HCT116 (cell line): ENCODE results near the gene AQP1. TPM values are rescaled to one million over a fixed set of nuclear protein-coding genes. Genes with fewer than 3 reads are reported as not detected.

Experiments used
- ATAC-seq: fragments of 200-7000 bp; cut with Tn5 transposase; 2 replicates; pipeline ENCODE4 v1.9.1; 2020; ENCODE audit warnings: mild to moderate bottlenecking, moderate library complexity
- BruUV-seq: library from RNA; stranded (reverse); fragments of 400-500 nt; replicated peaks from 2 replicates; lab custom pipeline; 2021; lab: Mats Ljungman, UMichigan
- CTCF ChIA-PET: fragments of 300-600 bp; sonication (Branson Sonifier 250); formaldehyde crosslinking; loops from one replicate; lab custom pipeline; 2021; ENCODE audit warnings: antibody characterized with exemption; lab: Charles Lee
- POLR2A ChIA-PET: fragments of 300-600, 350-600 bp; sonication (Branson Sonifier 250); formaldehyde crosslinking; loops from one replicate; lab custom pipeline; 2021; ENCODE audit warnings: antibody characterized with exemption; lab: Charles Lee
- RAD21 ChIA-PET, 2 experiments: fragments of 300-600 bp; sonication (Branson Sonifier 250); formaldehyde crosslinking; loops; one replicate each; lab custom pipeline; 2023; ENCODE audit warnings: low total read pairs in 2 of 2; ENCODE audit not compliant: uncharacterized antibody in 2 of 2, unreplicated experiment in 2 of 2, low non-redundant PET in 1 of 2; lab: Charles Lee
- DNase-seq: peaks from one replicate; pipeline ENCODE4 v3.0.0-alpha.2; 2010; ENCODE audit warnings: low read depth, low spot score
- H2AFZ ChIP-seq: fragments of 200-600 bp; shearing (Covaris generic), sonication (generic); 2 replicates; pipeline ENCODE4 v1.6.1; 2017; ENCODE audit warnings: low read depth, mixed run types, mixed read lengths, antibody characterized with exemption, low read length; ENCODE audit not compliant: poor library complexity, severe bottlenecking
- H3K27ac ChIP-seq: 2 replicates; pipeline ENCODE4 v1.5.1; 2012; ENCODE audit warnings: low read depth, low read length
- H3K27me3 ChIP-seq: fragments of 200-600 bp; sonication (generic); 2 replicates; pipeline ENCODE4 v1.6.1; 2016; ENCODE audit warnings: mixed run types, low read length, mixed read lengths; ENCODE audit not compliant: insufficient read depth
- H3K36me3 ChIP-seq, 2 experiments: fragments of 200-500 bp in 1 of 2; fragments of 200-600 bp in 1 of 2; sonication (Bioruptor generic) in 1 of 2; sonication (generic) in 1 of 2; 2 replicates each; pipeline versions ENCODE4 v1.5.1 to v1.6.1; 2014 to 2016; ENCODE audit warnings: low read length in 2 of 2, inconsistent platforms in 1 of 2, mixed read lengths in 1 of 2, mixed run types in 1 of 2; ENCODE audit not compliant: insufficient read depth in 2 of 2, control insufficient read depth in 1 of 2
- H3K4me1 ChIP-seq, 2 experiments: fragments of 200-600 bp in 1 of 2; sonication (generic) in 1 of 2; 2 replicates each; pipeline versions ENCODE4 v1.5.1 to v1.6.1; 2012 to 2017; ENCODE audit warnings: low read length in 2 of 2, inconsistent platforms in 1 of 2, mild to moderate bottlenecking in 1 of 2, mixed read lengths in 1 of 2, mixed run types in 1 of 2, moderate library complexity in 1 of 2; ENCODE audit not compliant: insufficient read depth in 2 of 2, control insufficient read depth in 1 of 2
- H3K4me2 ChIP-seq: fragments of 200-600 bp; sonication (generic); 2 replicates; pipeline ENCODE4 v1.6.1; 2017; ENCODE audit warnings: mixed run types, low read length, mixed read lengths
- H3K4me3 ChIP-seq, 2 experiments: fragments of 200-600 bp in 1 of 2; sonication (generic) in 1 of 2; replicated peaks in 1 of 2; 2 replicates each; pipeline ENCODE4 v1.5.1; 2011 to 2016; ENCODE audit warnings: low read length in 2 of 2, control low read depth in 1 of 2, low read depth in 1 of 2, mild to moderate bottlenecking in 1 of 2, mixed read lengths in 1 of 2, mixed run types in 1 of 2
- H3K79me2 ChIP-seq: fragments of 200-600 bp; sonication (generic); 2 replicates; pipeline ENCODE4 v1.6.1; 2017; ENCODE audit warnings: mild to moderate bottlenecking, mixed run types, low read length, moderate library complexity, mixed read lengths; ENCODE audit not compliant: insufficient read depth
- H3K9ac ChIP-seq: fragments of 200-600 bp; sonication (generic); 2 replicates; pipeline ENCODE4 v1.6.1; 2016; ENCODE audit warnings: low read length, mixed read lengths
- H3K9me2 ChIP-seq: fragments of 200-600 bp; sonication (generic), shearing (Covaris generic); 2 replicates; pipeline ENCODE4 v1.6.1; 2017; ENCODE audit warnings: mixed run types, mild to moderate bottlenecking, moderate library complexity; ENCODE audit not compliant: insufficient read depth
- H3K9me3 ChIP-seq, 2 experiments: fragments of 200-500 bp in 1 of 2; fragments of 200-600 bp in 1 of 2; sonication (Bioruptor generic) in 1 of 2; sonication (generic) in 1 of 2; 2 replicates each; pipeline ENCODE4 v1.6.1; 2014 to 2017; ENCODE audit warnings: low read length in 2 of 2, mixed read lengths in 2 of 2, inconsistent platforms in 1 of 2, low read depth in 1 of 2, mild to moderate bottlenecking in 1 of 2, mixed run types in 1 of 2, moderate library complexity in 1 of 2; ENCODE audit not compliant: control insufficient read depth in 1 of 2, insufficient read depth in 1 of 2
- H4K20me1 ChIP-seq: fragments of 200-600 bp; sonication (generic), shearing (Covaris generic); 2 replicates; pipeline ENCODE4 v1.6.1; 2017; ENCODE audit warnings: mixed run types, mild to moderate bottlenecking, moderate library complexity; ENCODE audit not compliant: insufficient read depth
- ATF3 ChIP-seq: IDR thresholded peaks from 2 replicates; pipeline ENCODE4 v1.6.1; 2012
- CEBPB ChIP-seq: IDR thresholded peaks from 2 replicates; pipeline ENCODE4 v1.6.1; 2012; ENCODE audit warnings: low read depth
- ELF1 ChIP-seq: IDR thresholded peaks from 2 replicates; pipeline ENCODE4 v1.6.1; 2012; ENCODE audit warnings: low read depth, borderline replicate concordance
- EZH2phosphoT487 ChIP-seq: fragments of 200-600 bp; IDR thresholded peaks from 2 replicates; pipeline ENCODE4 v1.6.1; 2018; ENCODE audit warnings: antibody characterized with exemption, borderline replicate concordance
- POLR2AphosphoS5 ChIP-seq: IDR thresholded peaks from 2 replicates; pipeline ENCODE4 v1.6.1; 2011; ENCODE audit warnings: mild to moderate bottlenecking, low read depth, low read length, moderate library complexity
- RAD21 ChIP-seq: IDR thresholded peaks from 2 replicates; pipeline ENCODE4 v1.6.1; 2012; ENCODE audit warnings: low read depth, mild to moderate bottlenecking
- REST ChIP-seq: IDR thresholded peaks from 2 replicates; pipeline ENCODE4 v1.6.1; 2012; ENCODE audit warnings: low read depth
- SIN3A ChIP-seq: IDR thresholded peaks from 2 replicates; pipeline ENCODE4 v1.6.1; 2012; ENCODE audit warnings: low read depth
- SRF ChIP-seq: IDR thresholded peaks from 2 replicates; pipeline ENCODE4 v1.6.1; 2012; ENCODE audit warnings: low read depth
- YY1 ChIP-seq: IDR thresholded peaks from 2 replicates; pipeline ENCODE4 v1.6.1; 2011; ENCODE audit warnings: low read length, low read depth, moderate library complexity, mild to moderate bottlenecking; ENCODE audit not compliant: insufficient replicate concordance; ENCODE audit errors: extremely low read depth
- ZFX ChIP-seq: fragments of 450-650 bp; IDR thresholded peaks from 2 replicates; pipeline ENCODE4 v1.6.1; 2017
- intact Hi-C: fragments of 100-400 bp; cut with micrococcal nuclease; formaldehyde crosslinking; loops from 2 replicates; pipeline ENCODE4 v1.10.0; 2022
- total RNA-seq: library from RNA; stranded (reverse); gene quantifications from one replicate; pipeline ENCODE4 v1.2.1, GENCODE V29; 2021; ENCODE audit not compliant: unreplicated experiment
- TF ChIP-seq, protein P1 (sequence below): IDR thresholded peaks from 2 replicates; pipeline ENCODE4 v1.6.1; 2012

Gene AQP1
- total RNA-seq, 1 experiment from 2014 or later: 2.0 TPM

GRCh38 chr7:30896036-30896435 lies 15.6 kb upstream of the AQP1 start:
- Histone ChIP-seq H3K27ac (no peak overlapping the region), H3K4me3 (no peak overlapping the region), H2AFZ (no peak overlapping the region), H3K9ac (no peak overlapping the region), H3K36me3 (no peaks in the 10 kb centered on the region), H3K9me2 (no peaks in the 10 kb centered on the region), H3K79me2 (no peaks in the 10 kb centered on the region), H3K4me1 (no peaks in the 10 kb centered on the region), H3K9me3 (no peaks in the 10 kb centered on the region), H3K27me3 (no peaks in the 10 kb centered on the region), H4K20me1 (no peaks in the 10 kb centered on the region), H3K4me2 (no peak overlapping the region)
- TF ChIP-seq EZH2phosphoT487 (no peak), ZFX (no peak), ATF3 (no peak), YY1 (no peak), SIN3A (no peak), CEBPB (no peak), REST (no peak), SRF (no peak), RAD21 (no peak), ELF1 (no peak), POLR2AphosphoS5 (no peak)
- TF ChIP-seq, protein P1, sequence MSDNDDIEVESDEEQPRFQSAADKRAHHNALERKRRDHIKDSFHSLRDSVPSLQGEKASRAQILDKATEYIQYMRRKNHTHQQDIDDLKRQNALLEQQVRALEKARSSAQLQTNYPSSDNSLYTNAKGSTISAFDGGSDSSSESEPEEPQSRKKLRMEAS: no peak
- POLR2A ChIA-PET: no interaction called here
- no peak for DNase-seq
- BruUV-seq: no TSS peak
- ATAC-seq: no peak
- intact Hi-C loops: no loop called here
- CTCF ChIA-PET: no interaction called here
- RAD21 ChIA-PET: no interaction called here
